ENCODE measurements around the gene CCDC9B.

DNA sequence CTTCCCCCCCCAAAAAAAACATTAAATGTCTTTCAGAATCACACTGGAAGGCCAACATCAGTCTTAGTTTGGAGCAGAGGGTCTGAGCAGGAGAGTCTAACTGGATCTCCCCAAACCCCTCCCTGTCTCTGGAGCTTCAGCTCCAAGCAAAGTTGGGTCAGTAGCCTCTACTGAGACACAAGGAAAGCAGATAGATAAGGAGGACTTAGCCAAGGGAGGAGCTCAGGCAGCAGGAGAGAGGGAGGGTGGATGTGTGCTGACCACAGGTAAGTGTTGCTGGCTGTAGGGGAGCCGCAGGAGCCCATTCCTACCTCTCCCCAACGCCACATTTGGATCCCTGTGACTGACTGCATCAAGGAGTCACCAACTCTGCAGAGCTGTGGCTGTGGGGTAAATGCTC, 40.0 kb downstream of the CCDC9B start:
- TF ChIP-seq POLR2A (IDR thresholded peaks at IDR 0.05) (no peak), EP300 (IDR thresholded peaks at IDR 0.05) (no peak)
- TF ChIP-seq, protein P1, sequence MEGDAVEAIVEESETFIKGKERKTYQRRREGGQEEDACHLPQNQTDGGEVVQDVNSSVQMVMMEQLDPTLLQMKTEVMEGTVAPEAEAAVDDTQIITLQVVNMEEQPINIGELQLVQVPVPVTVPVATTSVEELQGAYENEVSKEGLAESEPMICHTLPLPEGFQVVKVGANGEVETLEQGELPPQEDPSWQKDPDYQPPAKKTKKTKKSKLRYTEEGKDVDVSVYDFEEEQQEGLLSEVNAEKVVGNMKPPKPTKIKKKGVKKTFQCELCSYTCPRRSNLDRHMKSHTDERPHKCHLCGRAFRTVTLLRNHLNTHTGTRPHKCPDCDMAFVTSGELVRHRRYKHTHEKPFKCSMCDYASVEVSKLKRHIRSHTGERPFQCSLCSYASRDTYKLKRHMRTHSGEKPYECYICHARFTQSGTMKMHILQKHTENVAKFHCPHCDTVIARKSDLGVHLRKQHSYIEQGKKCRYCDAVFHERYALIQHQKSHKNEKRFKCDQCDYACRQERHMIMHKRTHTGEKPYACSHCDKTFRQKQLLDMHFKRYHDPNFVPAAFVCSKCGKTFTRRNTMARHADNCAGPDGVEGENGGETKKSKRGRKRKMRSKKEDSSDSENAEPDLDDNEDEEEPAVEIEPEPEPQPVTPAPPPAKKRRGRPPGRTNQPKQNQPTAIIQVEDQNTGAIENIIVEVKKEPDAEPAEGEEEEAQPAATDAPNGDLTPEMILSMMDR (IDR thresholded peaks at IDR 0.05): no peak
